Frontal cortex (tissue), 4 donors: ENCODE results near the gene MST1R. TPM values are rescaled to one million over a fixed set of nuclear protein-coding genes. Genes with fewer than 3 reads are reported as not detected.

ENCODE experiments used
- DNase-seq, 2 donors: peaks; one replicate each; pipeline ENCODE4 v3.0.0; 2012; ENCODE audit warnings: low spot score in 2 of 2
- FAIRE-seq: peaks from 2 replicates; lab custom pipeline; 2012; peaks lifted over from hg19 to GRCh38; lab: Jason Lieb, UNC
- total RNA-seq: library from RNA; depleted of rRNA; stranded (reverse); fragments of >200 nt; gene quantifications from one replicate; pipeline ENCODE4 v1.2.3, GENCODE V29; 2014
- donor health status: control.
- donor health status: control.
- donor health status: control.

MST1R gene
- total RNA-seq, 1 donor from 2014 or later: 0.41 TPM

DNA sequence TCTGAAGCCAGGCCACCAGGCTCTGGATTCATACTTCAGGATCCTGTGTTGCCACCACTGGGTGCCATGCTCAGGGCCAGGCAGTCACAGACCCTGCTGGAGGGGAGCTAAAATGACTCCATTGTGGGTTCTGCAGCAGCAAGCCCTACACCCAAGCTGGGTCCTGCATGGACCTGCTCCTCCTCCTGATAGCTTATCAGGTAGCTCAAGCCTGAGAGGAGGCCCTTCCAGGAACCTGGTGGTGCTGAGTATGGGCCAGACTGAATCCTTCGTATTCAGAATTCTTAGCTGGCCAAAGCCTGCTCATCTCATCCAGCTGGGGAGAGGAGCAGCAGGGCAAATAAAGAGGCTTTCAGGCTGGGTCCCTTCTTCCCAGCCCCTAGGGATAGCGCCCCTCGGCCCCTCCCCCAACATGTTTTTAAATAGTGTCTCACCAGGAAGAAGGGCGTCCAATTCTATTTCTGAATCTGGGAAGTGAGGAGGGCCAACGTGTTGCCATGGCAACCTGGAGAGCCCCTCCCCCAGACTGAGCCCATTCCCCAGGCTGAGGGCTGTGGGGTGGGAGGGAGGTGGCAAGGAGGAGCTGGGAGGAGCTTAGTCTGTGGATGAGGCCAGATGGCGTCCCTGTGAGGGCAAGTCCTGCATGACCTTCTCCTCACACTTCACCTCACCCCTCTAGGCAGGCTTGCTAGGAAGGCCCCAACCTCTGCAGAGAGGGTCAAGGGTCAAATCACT lies 22.9 kb downstream of the MST1R start:
- DNase-seq (no peak), FAIRE-seq (no peak)

GRCh38 chr3:49879721-49880120 lies 24.0 kb downstream of the MST1R start:
- FAIRE-seq (no peak), DNase-seq (no peak)

- DNase-seq (no peak), FAIRE-seq (no peak)
Observed at GRCh38 chr3:49878686-49879085, 25.0 kb downstream of the MST1R start.

DNA sequence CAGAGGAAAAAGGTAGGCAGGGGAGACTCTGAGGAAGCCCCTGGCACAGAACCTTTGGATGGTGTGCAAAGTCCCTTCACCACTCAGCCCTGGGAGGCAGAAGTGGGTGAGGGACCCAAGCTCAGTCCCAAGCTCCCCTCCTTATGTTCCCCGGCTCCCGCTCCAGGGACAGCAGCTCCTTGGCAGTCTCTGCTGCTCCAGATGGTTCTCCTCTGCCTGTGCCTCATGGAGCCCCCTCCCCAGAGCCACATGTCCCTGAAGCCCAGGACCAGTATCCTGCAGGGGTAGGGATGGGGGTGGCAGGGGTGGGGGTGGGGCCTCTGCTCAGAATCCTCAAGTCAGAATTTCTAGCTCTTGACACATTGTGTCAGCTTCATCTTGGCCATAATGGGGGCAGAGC lies 26.0 kb downstream of the MST1R start:
- no peak for FAIRE-seq
- DNase-seq: no peak

DNA sequence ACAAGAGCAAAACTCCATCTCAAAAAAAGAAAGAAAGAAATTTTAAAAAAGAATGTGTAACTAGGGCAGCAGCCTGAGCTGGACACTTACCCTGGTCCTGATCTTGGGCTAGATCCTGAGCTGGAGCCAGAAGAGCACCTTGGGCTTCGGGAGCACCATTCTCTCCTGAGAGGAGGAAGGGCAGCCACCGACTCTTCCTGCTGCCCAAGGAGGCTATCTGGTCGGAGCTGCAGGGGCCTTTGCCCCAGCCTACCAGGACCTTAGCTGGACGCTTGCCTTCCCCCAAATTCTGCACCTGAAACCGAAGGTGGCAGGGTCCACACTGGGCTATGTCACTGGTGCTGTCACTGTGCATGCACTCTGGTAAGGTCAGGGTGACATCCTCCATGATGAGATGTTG lies 27.1 kb downstream of the MST1R start:
- FAIRE-seq (no peak), DNase-seq (no peak)

DNA sequence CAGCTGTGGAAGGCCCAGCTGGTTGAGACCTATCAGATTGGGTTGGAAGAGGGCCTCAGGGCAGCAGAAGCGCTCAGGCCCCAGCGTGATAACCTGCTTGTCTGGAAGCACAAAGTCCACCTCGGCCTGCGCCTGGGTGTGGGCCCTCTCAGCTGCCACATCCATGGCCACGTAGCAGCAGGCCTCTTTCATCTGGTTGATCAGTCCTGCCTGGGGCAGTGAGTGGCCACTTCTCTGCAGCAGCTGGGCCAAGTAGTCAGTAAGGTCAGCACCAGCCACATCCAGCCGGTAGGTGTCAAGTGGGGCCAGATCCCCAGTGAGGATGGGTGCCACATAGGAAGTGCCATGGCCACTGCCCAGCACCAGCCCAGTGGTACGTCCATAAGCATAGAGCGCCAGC lies 30.1 kb downstream of the MST1R start:
- DNase-seq: no peak
- no peak for FAIRE-seq

- FAIRE-seq (no peak), DNase-seq (no peak)
Observed at GRCh38 chr3:49872801-49873281, 30.8 kb downstream of the MST1R start.

DNA sequence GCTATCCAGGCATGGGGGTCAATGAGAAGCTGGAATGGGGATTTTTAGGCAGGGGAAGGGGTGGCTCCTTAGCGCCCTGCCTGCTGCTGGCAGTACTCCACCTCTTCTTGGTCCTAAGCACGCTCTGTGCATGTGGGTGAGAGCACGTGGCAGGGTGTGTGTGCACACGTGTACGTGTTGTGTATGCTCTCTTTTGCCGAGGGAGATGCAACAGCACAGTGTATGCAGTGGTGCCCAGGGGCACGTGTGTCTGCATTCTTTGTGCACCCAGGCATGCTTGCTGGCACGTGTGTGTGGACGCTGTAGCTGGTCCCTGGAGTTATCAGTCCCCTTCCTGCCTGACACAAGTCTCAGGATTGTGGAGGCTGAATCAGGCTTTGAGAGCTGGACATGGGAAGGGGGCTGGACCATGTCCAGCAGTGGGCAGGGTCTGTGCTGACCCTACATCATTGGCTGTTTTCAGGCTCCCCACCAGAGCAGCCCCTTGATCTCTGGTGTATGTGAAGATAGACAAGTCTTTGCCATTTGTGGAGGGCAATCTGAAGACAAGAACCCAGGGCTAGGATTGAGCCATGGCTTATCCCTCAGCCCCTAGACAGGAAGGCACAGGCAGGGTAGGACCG lies 32.0 kb downstream of the MST1R start:
- no peak for FAIRE-seq

GRCh38 chr3:49869525-49870126 lies 34.0 kb downstream of the MST1R start, which contains the start of gene CAMKV:
CAMKV (minus strand) TSS chr3:49869906; CDS start chr3:49862388, 7,518 bp downstream.
- FAIRE-seq: no peak

More for the DNA sequence above, 32.0 kb downstream of the MST1R start:
- DNase-seq: no peak

GRCh38 chr3:49868862-49869466 lies 34.7 kb downstream of the MST1R start:
- FAIRE-seq: no peak
- no peak for DNase-seq

More at GRCh38 chr3:49869525-49870126, 34.0 kb downstream of the MST1R start, which contains the start of gene CAMKV:
- DNase-seq: peak in 1 of 2 donors; percentile 53

GRCh38 chr3:49867871-49868321 lies 35.8 kb downstream of the MST1R start:
- FAIRE-seq (no peak), DNase-seq (no peak)

DNA sequence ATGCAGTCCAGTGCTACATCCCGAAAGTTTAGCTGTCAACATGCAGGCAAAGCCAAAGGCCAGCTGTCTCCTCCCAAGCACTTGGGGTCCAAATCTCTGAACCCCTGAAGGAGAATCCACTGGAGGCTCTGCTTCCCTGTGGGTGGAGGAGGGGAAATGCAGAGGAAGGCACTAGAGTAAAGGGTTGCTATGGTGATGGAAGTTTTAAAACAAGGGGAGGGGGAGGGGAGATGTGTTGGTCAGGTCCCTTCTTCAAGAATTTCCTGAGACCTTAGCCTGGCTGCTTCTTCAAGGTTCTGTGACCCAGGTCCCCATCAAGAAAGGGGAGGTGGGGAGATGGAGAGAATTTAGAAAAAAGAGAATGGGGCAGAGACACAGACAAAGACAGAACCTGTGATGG lies 36.3 kb downstream of the MST1R start:
- no peak for FAIRE-seq
- DNase-seq: no peak

DNA sequence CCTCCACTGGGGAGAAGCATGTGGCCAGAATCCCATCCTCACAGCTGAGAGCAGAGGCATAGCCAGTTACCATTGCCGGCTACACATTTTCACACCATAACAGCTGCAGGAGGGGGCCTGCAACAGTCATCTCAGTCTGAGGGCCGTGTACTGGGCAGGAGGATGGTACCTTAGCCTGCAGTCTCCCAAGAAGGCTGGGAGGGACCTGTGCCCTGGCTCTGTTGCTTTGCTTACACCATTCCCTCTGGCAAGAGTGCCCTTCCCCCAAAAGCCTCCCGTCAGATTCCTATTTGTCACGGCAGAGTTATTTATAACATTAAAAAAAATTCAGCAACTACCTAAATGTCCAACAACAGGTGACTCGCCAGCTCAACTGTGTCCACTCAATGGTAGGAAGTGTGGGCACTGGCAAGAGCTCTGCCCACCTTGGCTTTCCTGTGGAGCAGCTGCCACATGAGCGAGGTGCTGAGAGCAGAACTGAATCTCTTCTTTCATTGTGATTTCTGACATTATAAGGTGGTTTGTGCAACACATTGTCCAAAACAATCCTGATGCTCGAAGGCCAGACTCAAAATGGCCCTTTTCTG lies 38.4 kb downstream of the MST1R start:
- no peak for FAIRE-seq

GRCh38 chr3:49864505-49864904 lies 39.2 kb downstream of the MST1R start:
- no peak for DNase-seq
- FAIRE-seq: no peak

More for the DNA sequence above, 38.4 kb downstream of the MST1R start:
- DNase-seq: no peak

- FAIRE-seq: no peak
- DNase-seq: no peak
Observed at GRCh38 chr3:49859576-49860305, 43.9 kb downstream of the MST1R start.

DNA sequence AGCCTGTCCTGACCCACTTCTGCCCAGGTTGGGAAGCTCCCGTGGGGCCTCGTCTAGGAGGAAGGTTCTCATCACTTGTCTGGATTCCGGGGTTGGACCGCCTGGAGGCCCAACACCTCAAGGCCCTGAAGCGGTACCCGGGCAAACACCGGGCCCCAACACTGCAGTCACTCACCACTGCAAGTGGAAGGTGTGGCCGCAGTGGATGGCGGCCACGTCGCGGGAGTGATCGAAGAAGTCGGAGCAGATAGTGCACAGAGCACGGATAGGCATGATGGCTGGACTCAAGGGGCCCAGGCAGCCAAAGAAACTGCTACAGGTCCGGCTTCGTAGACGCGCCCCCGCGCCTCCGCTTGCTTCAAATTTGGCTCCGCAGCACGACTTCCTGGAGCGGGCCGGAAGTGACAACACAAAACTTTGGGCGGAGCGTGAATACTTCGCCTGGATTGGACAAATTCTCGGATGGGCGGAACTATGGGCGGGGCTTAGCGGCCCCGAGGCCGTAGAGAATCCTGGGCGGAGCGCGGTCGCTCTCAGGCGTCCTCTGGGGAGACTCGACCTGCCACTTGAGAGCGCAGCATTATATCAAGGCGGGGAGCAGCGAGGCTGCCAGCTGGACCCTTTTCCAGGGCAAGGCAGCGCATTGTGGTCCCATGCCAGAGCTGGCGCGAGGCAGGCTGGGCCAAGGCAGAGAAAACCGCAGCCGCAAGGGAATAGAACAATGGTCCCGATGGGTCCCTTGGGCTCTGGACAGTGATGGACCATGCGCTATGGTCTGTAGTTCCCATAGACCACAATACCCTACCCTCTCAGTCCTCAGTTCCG lies 47.3 kb downstream of the MST1R start, which contains the start of gene TRAIP:
Gene TRAIP (minus strand): TSS at position 384 of the 825 bp plus-strand sequence. CDS start 111 bp downstream, at position 273.
- DNase-seq: peak; percentile 92 to 100
- peak; percentile 91 for FAIRE-seq

GRCh38 chr3:49855662-49856061 lies 48.0 kb downstream of the MST1R start:
- no peak for DNase-seq
- FAIRE-seq: no peak

- no peak for FAIRE-seq
- no peak for DNase-seq
Observed at GRCh38 chr3:49845694-49846093, 58.0 kb downstream of the MST1R start.
